KMS-11 (cell line): ENCODE data around the gene HSPA12B.

Source experiments
- H2AFZ ChIP-seq: fragments of 200-600 bp; sonication (generic); 2 replicates; pipeline ENCODE4 v1.6.1; 2016; ENCODE audit warnings: antibody characterized with exemption, mixed run types, low read depth
- H3K27ac ChIP-seq: fragments of 200-600 bp; sonication (generic); 2 replicates; pipeline ENCODE4 v1.6.1; 2016; ENCODE audit warnings: mild to moderate bottlenecking, mixed run types
- H3K27me3 ChIP-seq: fragments of 200-600 bp; sonication (generic); 2 replicates; pipeline ENCODE4 v1.6.1; 2017; ENCODE audit warnings: mild to moderate bottlenecking, low read depth, mixed run types, moderate library complexity; ENCODE audit not compliant: insufficient read depth
- H3K36me3 ChIP-seq: fragments of 200-600 bp; sonication (generic); 2 replicates; pipeline ENCODE4 v1.6.1; 2017; ENCODE audit warnings: mild to moderate bottlenecking, mixed run types; ENCODE audit not compliant: insufficient read depth
- H3K4me1 ChIP-seq: fragments of 200-600 bp; sonication (generic); 2 replicates; pipeline ENCODE4 v1.6.1; 2016; ENCODE audit warnings: mild to moderate bottlenecking, low read depth, mixed run types; ENCODE audit not compliant: poor library complexity, severe bottlenecking
- H3K4me2 ChIP-seq: fragments of 200-600 bp; sonication (generic); 2 replicates; pipeline ENCODE4 v1.7.0; 2016; ENCODE audit warnings: mild to moderate bottlenecking, mixed run types
- H3K4me3 ChIP-seq: fragments of 200-600 bp; sonication (generic); IDR thresholded peaks from 2 replicates; pipeline ENCODE4 v1.6.1; 2017; ENCODE audit warnings: low read depth, low read length, mixed read lengths; ENCODE audit not compliant: insufficient read depth
- H3K79me2 ChIP-seq: fragments of 200-600 bp; sonication (generic); 2 replicates; pipeline ENCODE4 v1.6.1; 2016; ENCODE audit warnings: low read depth, mixed run types; ENCODE audit not compliant: insufficient read depth
- H3K9ac ChIP-seq: fragments of 200-600 bp; sonication (generic); 2 replicates; pipeline ENCODE4 v1.6.1; 2016; ENCODE audit warnings: mild to moderate bottlenecking, mixed run types
- H4K20me1 ChIP-seq: fragments of 200-600 bp; sonication (generic); 2 replicates; pipeline ENCODE4 v1.6.1; 2016; ENCODE audit warnings: mild to moderate bottlenecking, mixed run types; ENCODE audit not compliant: insufficient read depth
- TF ChIP-seq, protein P1 (sequence below): fragments of 200-600 bp; sonication (generic); conservative IDR thresholded peaks from 2 replicates; pipeline ENCODE4 v1.6.1; 2017; ENCODE audit warnings: low read depth, mild to moderate bottlenecking, antibody characterized with exemption, low read length, moderate library complexity, mixed read lengths

HSPA12B gene

GRCh38 chr20:3752386-3752759, 19.9 kb downstream of the HSPA12B start:
- no peaks in the 10 kb centered on the region for H4K20me1 ChIP-seq
- no peaks in the 10 kb centered on the region for H3K79me2 ChIP-seq
- no peak overlapping the region for H3K9ac ChIP-seq
- no peaks in the 10 kb centered on the region for H3K36me3 ChIP-seq
- TF ChIP-seq, protein P1, sequence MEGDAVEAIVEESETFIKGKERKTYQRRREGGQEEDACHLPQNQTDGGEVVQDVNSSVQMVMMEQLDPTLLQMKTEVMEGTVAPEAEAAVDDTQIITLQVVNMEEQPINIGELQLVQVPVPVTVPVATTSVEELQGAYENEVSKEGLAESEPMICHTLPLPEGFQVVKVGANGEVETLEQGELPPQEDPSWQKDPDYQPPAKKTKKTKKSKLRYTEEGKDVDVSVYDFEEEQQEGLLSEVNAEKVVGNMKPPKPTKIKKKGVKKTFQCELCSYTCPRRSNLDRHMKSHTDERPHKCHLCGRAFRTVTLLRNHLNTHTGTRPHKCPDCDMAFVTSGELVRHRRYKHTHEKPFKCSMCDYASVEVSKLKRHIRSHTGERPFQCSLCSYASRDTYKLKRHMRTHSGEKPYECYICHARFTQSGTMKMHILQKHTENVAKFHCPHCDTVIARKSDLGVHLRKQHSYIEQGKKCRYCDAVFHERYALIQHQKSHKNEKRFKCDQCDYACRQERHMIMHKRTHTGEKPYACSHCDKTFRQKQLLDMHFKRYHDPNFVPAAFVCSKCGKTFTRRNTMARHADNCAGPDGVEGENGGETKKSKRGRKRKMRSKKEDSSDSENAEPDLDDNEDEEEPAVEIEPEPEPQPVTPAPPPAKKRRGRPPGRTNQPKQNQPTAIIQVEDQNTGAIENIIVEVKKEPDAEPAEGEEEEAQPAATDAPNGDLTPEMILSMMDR, result no peak
- H2AFZ ChIP-seq, result no peak overlapping the region
- H3K4me1 ChIP-seq, result no peaks in the 10 kb centered on the region
- H3K4me3 ChIP-seq, result no peak overlapping the region
- H3K4me2 ChIP-seq, result no peak overlapping the region
- H3K27ac ChIP-seq, result no peak overlapping the region
- no peaks in the 10 kb centered on the region for H3K27me3 ChIP-seq

GRCh38 chr20:3753098-3753497, 20.6 kb downstream of the HSPA12B start:
- H3K27ac ChIP-seq, result no peak overlapping the region
- H3K9ac ChIP-seq, result no peak overlapping the region
- H3K27me3 ChIP-seq, result no peaks in the 10 kb centered on the region
- TF ChIP-seq, protein P1, result peak; percentile 52
- H3K4me3 ChIP-seq, result no peak overlapping the region
- H3K36me3 ChIP-seq, result no peaks in the 10 kb centered on the region
- H3K4me2 ChIP-seq, result no peak overlapping the region
- H4K20me1 ChIP-seq, result no peaks in the 10 kb centered on the region
- no peaks in the 10 kb centered on the region for H3K4me1 ChIP-seq
- H2AFZ ChIP-seq, result no peak overlapping the region
- no peaks in the 10 kb centered on the region for H3K79me2 ChIP-seq

DNA sequence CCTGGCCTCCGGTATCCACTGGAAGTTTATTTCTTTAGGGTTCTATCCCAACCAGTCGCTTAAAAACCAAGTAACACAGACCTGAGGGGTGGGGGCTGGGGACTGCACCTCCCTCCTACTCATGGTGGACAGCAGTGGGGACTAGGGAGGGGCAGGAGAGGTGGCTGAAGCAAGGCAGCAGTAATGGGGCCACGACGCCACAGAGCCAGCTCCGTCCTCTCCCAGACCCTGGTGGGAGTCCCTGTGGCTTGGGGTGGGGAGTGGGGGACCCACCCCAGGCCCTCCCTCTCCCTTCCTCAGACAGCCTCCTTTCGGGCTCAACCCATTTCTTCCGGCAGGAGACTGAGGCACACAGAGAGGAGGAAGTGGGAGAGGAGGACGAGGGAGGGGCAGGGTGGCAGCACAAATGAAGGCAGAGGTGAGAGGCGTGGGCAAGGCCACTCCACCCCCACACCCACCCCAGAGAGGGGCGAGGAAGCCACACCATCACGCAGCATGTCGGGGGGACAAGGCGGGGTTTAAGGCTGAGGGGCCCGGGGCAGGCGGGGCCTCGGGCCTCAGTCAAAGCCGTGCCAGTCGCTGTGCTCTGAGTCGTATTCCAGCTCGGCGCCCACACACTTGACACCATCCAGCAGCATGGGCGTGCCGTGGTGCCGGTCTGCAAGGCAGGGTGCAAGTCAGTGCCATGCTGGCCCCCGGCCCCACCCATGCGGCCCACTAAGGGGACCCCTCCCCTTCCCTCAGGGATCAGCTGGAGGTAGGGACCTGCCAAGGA, 21.2 kb downstream of the HSPA12B start:
- H3K79me2 ChIP-seq, result no peaks in the 10 kb centered on the region
- H3K9ac ChIP-seq, result no peak overlapping the region
- H3K4me1 ChIP-seq, result no peaks in the 10 kb centered on the region
- no peak overlapping the region for H3K4me3 ChIP-seq
- H2AFZ ChIP-seq, result no peak overlapping the region
- H3K27ac ChIP-seq, result no peak overlapping the region
- H4K20me1 ChIP-seq, result no peaks in the 10 kb centered on the region
- no peak overlapping the region for H3K4me2 ChIP-seq
- H3K36me3 ChIP-seq, result no peaks in the 10 kb centered on the region
- TF ChIP-seq, protein P1, result no peak
- H3K27me3 ChIP-seq, result no peaks in the 10 kb centered on the region

DNA sequence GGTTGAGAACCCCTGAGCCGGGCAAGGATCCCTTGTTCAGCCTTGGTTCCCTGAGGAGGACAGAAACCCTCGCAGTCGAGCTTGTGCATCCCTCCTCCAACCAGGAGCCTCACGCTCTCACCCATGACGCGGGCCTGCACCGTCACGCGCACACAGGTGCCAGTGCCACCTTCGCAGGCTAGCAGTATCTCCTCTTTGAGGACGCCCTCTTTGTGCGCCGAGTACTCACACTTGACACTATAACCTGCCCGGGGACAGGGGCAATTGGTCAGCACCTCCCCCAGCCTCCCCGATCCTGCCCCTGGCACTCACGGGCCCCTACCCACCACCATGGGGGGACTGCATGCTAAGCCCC, 21.8 kb downstream of the HSPA12B start:
- TF ChIP-seq, protein P1, result no peak
- Histone ChIP-seq H3K4me3 (no peak overlapping the region), H3K27me3 (no peaks in the 10 kb centered on the region), H3K36me3 (no peaks in the 10 kb centered on the region), H3K4me2 (no peak overlapping the region), H2AFZ (no peak overlapping the region), H3K27ac (no peak overlapping the region), H4K20me1 (no peaks in the 10 kb centered on the region), H3K9ac (no peak overlapping the region), H3K4me1 (no peaks in the 10 kb centered on the region), H3K79me2 (no peaks in the 10 kb centered on the region)
